ENCODE results near the gene RASD1.

Gene RASD1

GRCh38 chr17:17526369-17526768, 30.2 kb upstream of the RASD1 start:
- DNase-seq (ENCODE audit: low read depth): no peak

DNA sequence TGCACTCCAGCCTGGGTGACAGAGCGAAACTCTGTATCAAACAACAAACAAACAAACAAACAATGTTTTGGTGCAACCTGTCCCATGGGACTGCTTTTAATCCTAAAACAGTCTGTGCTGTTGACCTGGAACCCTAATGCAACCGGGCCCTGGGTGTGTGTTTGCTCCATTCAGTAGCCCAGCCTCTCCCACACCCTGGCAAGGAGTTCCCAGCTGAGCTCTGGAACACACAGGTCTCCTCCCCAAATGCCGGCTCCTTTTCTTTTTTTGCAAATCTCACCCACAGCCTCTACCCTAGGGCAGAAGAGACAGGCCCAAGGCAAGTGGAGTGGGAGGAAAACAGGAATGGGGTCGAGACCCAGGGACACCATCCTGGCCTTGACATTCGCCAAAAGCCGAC, 29.8 kb upstream of the RASD1 start:
- no peak for DNase-seq (ENCODE audit: low read depth)

GRCh38 chr17:17525311-17525710, 29.1 kb upstream of the RASD1 start:
- DNase-seq (ENCODE audit: low read depth): no peak

DNA sequence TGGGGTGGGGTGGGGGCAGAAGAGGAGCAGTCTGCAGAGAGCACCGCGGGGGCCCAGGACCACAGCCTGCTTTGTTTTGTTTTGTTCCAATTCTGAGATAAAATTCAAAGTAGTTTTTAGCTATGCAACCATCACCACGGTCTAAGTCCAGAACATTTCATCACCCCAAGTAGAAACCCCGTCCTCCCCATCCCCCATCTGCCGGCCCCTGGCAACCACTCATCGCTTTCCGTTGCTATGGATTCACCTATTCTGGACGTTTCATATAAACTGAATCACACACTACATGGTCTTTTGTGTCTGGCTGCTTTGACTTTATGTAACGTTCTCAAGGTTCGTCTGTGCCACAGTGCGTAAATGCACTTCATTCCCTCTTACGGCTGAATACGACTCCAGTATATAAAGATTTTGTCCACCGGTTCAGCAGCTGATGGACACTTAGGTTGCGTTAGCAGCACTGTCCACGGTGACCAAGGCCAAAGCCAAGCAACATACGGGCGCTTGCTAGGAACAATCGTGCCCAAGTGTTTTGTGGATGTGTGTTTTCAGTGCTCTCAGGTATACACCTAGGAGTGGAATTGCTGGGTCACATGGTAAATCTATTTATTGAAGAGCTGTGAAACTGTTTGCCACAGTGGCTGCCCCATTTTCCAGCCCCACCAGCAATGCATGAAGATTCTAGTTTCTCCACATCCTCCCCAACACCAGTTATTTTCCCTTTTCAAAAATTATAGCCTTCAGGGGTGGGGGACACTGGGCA, 27.7 kb upstream of the RASD1 start:
- DNase-seq (ENCODE audit: low read depth): no peak

- DNase-seq (ENCODE audit: low read depth): no peak
Measured at GRCh38 chr17:17523001-17523730, 27.0 kb upstream of the RASD1 start.

DNA sequence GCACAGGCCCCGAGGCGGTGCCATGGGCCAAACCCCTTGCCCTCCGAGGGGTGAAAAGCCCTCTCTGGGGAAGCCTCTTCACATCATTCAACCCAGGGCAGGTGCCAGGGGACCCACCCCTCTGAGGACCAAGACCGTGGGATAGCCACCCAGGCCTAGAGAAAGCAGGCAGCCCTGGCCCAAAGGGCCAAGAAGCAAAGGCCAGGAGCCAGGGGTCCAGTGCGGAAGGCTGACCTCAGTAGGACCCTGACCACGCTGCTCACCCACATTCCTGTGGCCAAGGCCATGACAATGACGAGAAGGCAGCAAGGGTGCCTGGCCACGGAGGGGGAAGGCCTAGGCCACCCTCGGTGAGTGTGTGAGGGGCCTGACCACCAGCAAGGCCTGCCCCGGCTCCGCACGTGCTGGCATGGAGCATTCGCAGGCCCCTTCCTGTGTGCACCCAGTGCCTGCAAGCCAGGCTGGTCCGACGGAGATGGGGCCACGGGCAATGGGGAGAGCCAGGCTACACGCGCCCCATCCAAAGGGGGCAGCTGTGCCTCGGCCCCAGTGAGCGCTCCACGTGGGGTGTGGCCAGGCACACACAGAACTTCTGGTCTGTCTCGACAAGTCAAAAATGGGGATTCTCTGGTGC, 24.5 kb upstream of the RASD1 start:
- DNase-seq (ENCODE audit: low read depth): no peak

GRCh38 chr17:17519886-17520285, 23.7 kb upstream of the RASD1 start:
- DNase-seq (ENCODE audit: low read depth): no peak

GRCh38 chr17:17518951-17519350, 22.8 kb upstream of the RASD1 start:
- DNase-seq (ENCODE audit: low read depth): no peak

DNA sequence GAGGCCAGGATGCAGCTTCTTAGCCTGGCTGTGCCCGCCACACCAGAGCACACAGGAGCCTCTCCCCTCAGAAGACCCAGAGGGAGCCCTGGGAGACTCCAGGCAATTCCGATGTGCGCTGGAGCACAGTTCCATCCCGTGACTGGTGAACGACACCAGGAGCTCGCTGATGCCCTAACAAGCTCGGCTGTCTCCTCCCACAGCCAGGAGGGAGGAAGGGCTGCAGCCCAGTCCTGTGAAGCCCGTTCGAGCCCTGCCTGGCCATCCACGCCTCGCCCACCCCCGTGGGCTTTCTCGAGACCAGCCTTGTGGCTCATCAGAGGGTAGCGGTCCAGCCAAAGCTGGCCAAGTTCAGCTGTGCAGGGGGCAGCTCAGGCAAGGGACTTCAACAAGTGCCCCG, 21.8 kb upstream of the RASD1 start:
- no peak for DNase-seq (ENCODE audit: low read depth)

- no peak for DNase-seq (ENCODE audit: low read depth)
Measured at GRCh38 chr17:17516941-17517720, 20.9 kb upstream of the RASD1 start.

DNA sequence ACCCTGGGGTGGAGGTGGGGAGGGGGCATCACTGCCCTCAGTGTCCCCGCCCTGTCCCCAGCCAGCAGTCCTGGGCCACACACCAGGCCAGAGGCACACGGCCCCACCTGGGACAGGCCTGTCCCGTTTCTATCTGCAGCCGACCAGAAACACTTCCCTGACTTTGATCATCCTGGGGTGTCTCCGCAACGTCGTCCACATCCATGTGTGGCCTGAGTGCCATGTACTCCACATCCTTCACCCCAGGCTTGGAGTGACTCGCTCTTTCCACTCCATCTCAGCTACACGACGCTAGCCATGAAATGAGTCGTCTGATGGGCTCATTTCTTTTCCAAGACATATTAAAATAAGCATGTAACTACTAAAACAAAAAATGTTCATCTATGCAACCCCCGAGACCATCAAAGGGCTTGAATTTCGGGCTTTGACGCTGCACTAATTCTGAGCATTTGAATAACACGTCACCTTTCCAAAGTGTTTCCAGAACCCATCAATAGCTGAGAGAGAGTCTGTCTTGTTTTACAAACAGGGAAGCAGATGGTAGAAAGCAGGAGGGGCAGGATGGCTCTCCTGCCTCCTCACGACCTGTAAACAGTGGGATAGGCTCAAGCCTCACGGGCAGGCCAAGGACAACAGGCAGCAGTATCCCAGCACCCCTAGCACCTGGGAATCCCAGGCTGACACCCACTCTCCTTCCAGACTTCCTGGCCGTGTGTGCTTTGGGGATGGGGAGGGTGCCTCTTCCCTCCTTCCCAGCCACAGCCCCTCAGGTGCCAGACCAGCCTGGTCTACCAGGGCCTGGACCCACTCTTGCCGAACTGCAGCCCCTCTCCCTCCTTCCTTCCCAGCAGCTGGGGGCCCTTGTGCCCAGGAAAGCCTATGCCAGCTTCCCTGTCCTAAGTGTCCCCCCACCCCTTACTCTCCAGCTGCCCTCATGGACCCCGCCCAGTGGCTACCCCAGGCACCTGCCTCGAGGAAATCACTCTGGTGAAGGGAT, 20.0 kb upstream of the RASD1 start:
- DNase-seq (ENCODE audit: low read depth): peak; percentile 84

DNA sequence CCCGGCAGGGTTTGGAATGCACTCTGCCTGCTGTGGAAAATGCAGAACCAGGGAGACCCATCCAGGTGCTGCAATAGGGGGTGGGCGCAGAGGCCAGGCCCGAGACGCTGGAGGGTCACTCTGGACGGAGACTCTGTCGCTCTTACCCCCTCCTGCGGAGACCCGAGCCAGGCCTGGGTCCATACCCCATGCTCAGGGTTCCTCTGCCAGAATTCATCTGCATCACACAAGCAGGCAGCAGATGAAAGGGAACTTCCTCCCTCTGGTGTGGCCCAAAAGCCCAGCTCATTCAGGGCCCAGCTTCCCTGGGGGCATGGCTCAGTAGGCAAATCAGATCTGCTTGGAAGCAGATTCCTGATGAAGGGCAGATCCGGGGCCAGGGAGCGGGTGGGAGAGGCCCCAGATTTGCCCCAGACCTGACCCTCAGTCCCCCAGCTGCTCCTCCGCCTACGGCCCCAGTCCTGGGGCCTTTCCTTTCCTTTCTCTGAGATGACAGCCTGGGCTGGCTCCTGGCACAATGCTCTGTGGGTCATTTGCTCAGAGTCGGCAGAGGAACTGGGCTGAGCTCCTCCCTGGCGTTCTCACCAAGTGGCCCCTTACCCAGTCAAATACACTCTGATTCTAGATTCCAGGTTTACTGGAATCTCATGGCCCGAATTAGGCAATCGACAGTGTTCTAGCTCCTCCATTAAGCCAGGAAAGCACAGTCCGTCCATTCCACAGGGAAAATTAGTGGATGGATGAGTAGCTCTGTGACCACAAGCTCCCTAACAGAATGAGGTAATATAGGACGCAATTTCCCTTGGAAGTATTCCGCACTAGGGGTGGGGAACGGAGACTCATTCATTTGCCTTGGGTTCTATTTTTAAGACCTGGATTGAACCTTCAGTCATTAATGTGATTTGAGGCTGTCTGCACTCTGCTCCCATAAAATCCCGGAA, 19.1 kb upstream of the RASD1 start:
- peak; percentile 85 for DNase-seq (ENCODE audit: low read depth)

- no peak for DNase-seq (ENCODE audit: low read depth)
Measured at GRCh38 chr17:17514361-17514992, 18.3 kb upstream of the RASD1 start.

GRCh38 chr17:17513626-17514025, 17.4 kb upstream of the RASD1 start:
- no peak for DNase-seq (ENCODE audit: low read depth)

DNA sequence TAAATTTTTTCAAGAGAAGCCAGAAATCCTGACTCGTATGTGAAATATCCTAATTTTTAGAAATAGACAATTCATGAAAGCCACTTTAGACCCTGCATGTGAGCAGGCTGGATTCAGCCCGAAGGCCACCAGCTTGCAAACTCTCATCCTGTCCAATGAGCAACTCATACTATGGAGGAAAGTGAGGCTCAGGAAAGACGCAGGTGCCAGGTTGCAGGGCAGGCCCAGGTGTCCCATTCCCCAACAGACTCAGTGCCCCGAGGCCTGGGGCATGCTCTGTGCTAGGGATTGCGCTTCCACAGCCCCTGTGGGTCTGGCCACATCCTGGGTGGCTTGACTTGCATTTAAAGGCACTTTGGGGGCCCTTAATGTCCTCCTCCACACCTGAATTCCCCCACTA, 16.7 kb upstream of the RASD1 start:
- DNase-seq (ENCODE audit: low read depth): peak; percentile 17

- peak; percentile 96 for DNase-seq (ENCODE audit: low read depth)
Measured at GRCh38 chr17:17511881-17512858, 16.0 kb upstream of the RASD1 start.

DNA sequence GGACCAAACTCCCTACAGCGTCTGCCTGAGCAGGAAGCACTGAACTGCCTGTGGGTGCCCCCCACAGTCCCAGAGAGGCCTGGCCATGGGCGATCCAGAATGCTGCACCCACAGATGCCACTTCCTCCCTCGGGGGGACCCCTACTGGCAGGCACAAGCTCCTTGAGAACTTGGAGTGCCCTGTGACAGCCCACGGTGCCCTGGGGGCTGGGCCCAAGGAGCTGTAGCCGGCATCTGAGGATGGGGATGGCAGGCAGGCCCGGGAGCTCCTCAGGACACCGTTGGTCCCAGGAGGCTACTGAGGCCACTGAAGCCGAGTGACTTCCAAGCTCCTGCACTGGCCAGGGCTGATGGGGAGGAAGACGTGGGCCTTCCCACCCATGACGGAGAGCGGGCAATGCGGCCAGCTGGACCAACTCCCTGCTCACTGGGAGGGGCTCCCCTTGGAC, 15.1 kb upstream of the RASD1 start:
- DNase-seq (ENCODE audit: low read depth): no peak
